ENCODE data around the gene NPAS3. TPM values are rescaled to one million over a fixed set of nuclear protein-coding genes. Genes with fewer than 3 reads are reported as not detected.

Gene NPAS3
- total and polyA plus RNA-seq, 4 donors: 0.07 to 0.09 (median 0.08) TPM; not detected in 1

GRCh38 chr14:33755358-33755757, 816.7 kb downstream of the NPAS3 start (continued):
- TF ChIP-seq ZBTB33 (IDR thresholded peaks at IDR 0.05) (no peak), SP1 (IDR thresholded peaks at IDR 0.05) (no peak), GABPA (IDR thresholded peaks at IDR 0.05 in 1 of 2, conservative IDR thresholded peaks at IDR 0.05 in 1 of 2) (no peak), TAF1 (conservative IDR thresholded peaks at IDR 0.05) (no peak), CTCF (IDR thresholded peaks at IDR 0.05; ENCODE audit: low read depth, low read length, missing input control) (no peak), NR2F2 (IDR thresholded peaks at IDR 0.05) (no peak), RAD21 (IDR thresholded peaks at IDR 0.05) (no peak), YY1 (IDR thresholded peaks at IDR 0.05) (no peak), FOXA2 (IDR thresholded peaks at IDR 0.05) (no peak)

GRCh38 chr14:33756833-33757232, 818.2 kb downstream of the NPAS3 start:
- H3K4me3 ChIP-seq (ENCODE audit: low read depth in 1 of 3, low read length in 3 of 3): no peak overlapping the region
- WGBS: 72% methylated on average over 1 of the region's 1 CpG
- no peaks in the 10 kb centered on the region for H3K36me3 ChIP-seq (ENCODE audit: control insufficient read depth in 4 of 4, insufficient read depth in 3 of 4, low read depth in 1 of 4, low read length in 3 of 4)
- H3K4me1 ChIP-seq (ENCODE audit: control insufficient read depth in 4 of 4, insufficient read depth in 4 of 4, low read length in 3 of 4): no peaks in the 10 kb centered on the region
- no peaks in the 10 kb centered on the region for H3K9me3 ChIP-seq (ENCODE audit: control insufficient read depth in 4 of 4, low read length in 3 of 4)
- H3K27ac ChIP-seq (ENCODE audit: low read depth in 1 of 2, low read length in 2 of 2): no peak overlapping the region
- H3K27me3 ChIP-seq (ENCODE audit: control insufficient read depth in 4 of 4, insufficient read depth in 4 of 4, low read length in 3 of 4): peaks cover 0 to 2% (median 0%) of the 10 kb centered on the region in 4 donors
- DNase-seq (ENCODE audit: low spot score): no peak
- no peak overlapping the region for H3K9ac ChIP-seq (ENCODE audit: low read depth in 1 of 2, low read length in 2 of 2)
- TF ChIP-seq GABPA (IDR thresholded peaks at IDR 0.05 in 1 of 2, conservative IDR thresholded peaks at IDR 0.05 in 1 of 2) (no peak), ZBTB33 (IDR thresholded peaks at IDR 0.05) (no peak), HNF4A (conservative IDR thresholded peaks at IDR 0.05) (no peak), FOXA1 (IDR thresholded peaks at IDR 0.05) (no peak), JUND (IDR thresholded peaks at IDR 0.05) (no peak), NR2F2 (IDR thresholded peaks at IDR 0.05) (no peak), REST (IDR thresholded peaks at IDR 0.05) (no peak), FOXA2 (IDR thresholded peaks at IDR 0.05) (no peak), TAF1 (conservative IDR thresholded peaks at IDR 0.05) (no peak), YY1 (IDR thresholded peaks at IDR 0.05) (no peak), SP1 (IDR thresholded peaks at IDR 0.05) (no peak), CTCF (IDR thresholded peaks at IDR 0.05; ENCODE audit: low read depth, low read length, missing input control) (no peak), ATF3 (IDR thresholded peaks at IDR 0.05) (no peak), HNF4G (IDR thresholded peaks at IDR 0.05) (no peak), MAX (IDR thresholded peaks at IDR 0.05) (no peak), RAD21 (IDR thresholded peaks at IDR 0.05) (no peak)

Data from liver (tissue), 9 donors.